ENCODE results near the gene CCDC136.

CCDC136 gene

GRCh38 chr7:128833148-128833945 is 41.6 kb downstream of the CCDC136 start:
- no peak for DNase-seq

DNA sequence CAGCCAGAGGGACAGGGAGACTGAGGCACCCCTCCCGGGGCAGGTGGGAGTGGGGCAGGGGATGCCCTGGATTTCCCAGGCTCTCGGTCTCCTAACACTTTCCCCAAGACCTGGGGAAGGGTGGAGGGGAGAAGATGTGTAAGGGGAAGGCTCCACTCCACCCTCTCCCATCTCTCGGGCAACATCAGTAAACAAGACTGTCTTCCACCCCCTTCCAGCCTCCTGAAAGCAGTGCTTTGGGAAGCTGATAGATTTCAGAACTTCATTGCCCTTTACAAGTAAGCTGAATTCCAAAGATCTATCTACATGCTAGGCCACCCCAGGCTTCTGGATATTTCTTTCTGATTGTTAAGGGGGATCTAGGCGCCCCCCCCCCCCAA is 42.2 kb downstream of the CCDC136 start:
- no peak for DNase-seq

DNA sequence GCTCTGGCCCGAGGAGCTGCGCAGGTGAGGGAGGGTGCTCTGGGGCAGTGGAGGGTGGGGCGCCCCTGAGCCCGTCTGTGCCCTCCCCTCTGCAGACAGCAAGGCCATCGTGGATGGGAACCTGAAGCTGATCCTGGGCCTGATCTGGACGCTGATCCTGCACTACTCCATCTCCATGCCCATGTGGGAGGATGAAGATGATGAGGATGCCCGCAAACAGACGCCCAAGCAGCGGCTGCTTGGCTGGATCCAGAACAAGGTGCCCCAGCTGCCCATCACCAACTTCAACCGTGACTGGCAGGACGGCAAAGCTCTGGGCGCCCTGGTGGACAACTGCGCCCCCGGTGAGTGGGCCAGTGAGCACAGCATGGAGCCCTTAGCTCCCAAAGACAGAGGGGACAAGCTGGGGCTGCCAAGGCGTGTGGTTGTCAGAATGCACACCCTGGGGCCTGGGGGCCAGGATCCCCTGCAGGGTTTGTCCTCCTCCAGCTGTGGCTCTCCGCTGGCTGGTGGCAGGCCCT is 43.5 kb downstream of the CCDC136 start:
- no peak for DNase-seq

GRCh38 chr7:128835790-128836641 is 44.2 kb downstream of the CCDC136 start:
- DNase-seq, result no peak

DNA sequence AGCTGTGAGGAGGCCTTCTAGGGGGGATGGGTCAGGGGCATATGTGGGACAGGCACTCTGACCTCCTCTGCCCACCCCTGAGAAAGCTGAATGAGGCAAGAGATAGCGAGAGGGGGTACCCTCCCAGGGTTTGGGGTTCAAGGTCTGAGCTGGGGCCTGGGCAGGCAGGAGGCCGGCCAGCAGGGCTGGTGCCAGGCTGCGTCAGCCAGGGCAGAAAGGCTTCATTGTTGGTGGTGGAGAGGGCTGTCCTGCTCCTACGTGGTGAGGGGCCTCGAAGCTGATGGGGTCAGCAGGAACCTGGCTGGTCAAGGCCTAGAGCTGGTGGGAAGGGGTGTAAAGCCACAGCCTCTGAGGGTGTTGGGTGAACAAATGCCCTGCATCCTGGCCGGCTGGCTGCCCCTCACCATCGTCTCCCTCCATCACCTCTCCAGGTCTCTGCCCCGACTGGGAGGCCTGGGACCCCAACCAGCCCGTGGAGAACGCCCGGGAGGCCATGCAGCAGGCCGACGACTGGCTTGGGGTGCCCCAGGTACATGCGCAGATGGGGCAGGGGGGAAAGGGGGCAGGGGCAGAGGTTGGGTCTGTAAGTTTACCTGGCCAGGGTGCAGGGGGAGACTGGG is 45.1 kb downstream of the CCDC136 start:
- DNase-seq, result no peak

DNA sequence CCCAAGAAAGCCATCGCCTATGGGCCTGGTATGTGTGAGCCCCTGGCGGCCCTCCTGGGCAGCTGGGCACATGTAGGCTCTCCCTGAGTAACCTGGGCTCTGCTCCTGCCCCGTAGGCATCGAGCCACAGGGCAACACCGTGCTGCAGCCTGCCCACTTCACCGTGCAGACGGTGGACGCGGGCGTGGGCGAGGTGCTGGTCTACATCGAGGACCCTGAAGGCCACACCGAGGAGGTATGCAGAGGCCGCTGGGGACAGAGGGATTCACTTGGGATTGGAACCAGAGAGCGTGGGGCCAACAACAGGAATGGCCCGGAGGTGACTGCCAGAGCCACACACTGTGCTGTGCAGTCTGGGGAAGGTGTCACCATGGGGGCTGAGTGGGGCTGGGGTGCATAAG is 45.8 kb downstream of the CCDC136 start:
- DNase-seq, result no peak

DNA sequence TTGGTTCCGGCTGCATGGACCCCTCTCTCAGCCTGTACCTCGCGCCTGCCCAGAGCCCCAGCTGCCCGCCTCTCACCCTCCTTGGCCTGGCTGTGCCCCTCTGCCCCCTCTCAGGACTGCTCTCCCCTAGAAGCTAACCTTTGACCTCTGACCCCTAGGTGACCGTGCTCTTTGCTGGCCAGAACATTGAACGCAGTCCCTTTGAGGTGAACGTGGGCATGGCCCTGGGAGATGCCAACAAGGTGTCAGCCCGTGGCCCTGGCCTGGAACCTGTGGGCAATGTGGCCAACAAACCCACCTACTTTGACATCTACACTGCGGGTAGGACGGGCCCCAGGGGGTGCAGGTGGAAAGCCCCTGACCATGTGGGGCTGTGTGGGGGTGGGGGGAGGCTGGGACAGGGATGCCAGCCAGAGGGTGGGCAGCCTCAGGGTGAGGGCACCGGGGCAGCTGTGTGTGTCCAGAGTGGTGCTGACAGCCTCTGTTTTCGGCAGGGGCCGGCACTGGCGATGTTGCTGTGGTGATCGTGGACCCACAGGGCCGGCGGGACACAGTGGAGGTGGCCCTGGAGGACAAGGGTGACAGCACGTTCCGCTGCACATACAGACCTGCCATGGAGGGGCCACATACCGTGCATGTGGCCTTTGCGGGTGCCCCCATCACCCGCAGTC is 46.5 kb downstream of the CCDC136 start:
- no peak for DNase-seq

- DNase-seq, result no peak
Observed at GRCh38 chr7:128838981-128839731, 47.4 kb downstream of the CCDC136 start.

DNA sequence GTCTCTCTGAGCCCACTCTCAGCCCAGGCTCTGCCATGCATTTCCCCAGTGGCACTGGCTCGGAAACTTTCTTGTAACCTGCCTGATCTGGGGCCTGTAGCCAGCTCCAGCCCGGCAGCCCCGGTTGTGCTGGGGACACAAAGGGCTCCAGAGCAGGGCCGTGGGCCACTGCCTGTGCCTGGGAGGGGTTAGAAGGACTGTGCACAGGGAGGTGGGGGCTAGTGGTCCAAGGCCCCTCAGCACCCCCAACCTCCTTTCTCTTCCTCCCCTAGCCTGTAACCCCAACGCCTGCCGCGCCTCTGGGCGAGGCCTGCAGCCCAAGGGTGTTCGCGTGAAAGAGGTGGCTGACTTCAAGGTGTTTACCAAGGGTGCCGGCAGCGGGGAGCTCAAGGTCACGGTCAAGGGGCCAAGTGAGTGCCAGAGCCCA is 48.0 kb downstream of the CCDC136 start:
- no peak for DNase-seq

- DNase-seq, result no peak
Observed at GRCh38 chr7:128840326-128841170, 48.8 kb downstream of the CCDC136 start.

- no peak for DNase-seq
Observed at GRCh38 chr7:128841171-128841690, 49.5 kb downstream of the CCDC136 start.

DNA sequence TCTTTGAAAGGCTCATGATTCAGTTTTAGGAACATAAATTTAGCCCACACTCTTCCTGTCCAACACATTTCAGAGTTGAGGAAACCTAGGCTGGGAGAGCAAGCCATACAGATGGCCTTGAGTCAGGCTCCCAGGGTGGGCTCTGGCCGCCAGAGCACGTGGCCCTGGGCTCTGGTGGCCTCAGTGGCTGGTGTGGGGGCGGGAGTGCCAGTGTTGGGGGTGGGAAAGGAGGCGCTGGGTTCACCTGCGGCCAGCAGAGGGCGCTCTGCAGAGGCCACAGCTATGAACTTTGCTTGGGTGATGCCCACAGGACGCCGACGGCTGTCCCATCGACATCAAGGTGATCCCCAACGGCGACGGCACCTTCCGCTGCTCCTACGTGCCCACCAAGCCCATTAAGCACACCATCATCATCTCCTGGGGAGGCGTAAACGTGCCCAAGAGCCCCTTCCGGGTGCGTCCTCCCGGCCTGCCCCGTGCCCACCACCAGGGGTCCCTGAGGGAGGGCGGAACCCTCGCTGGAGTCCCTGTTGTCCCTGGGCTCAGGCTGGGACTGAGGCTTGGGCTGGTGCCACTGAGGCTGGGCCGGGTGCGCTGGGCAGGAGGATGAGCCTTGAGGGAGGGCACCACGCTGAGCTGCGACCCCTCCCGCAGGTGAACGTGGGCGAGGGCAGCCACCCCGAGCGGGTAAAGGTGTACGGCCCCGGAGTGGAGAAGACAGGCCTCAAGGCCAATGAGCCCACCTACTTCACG is 50.3 kb downstream of the CCDC136 start:
- no peak for DNase-seq

GRCh38 chr7:128842674-128843641 is 51.2 kb downstream of the CCDC136 start:
- no peak for DNase-seq

GRCh38 chr7:128843938-128844621 is 52.3 kb downstream of the CCDC136 start:
- no peak for DNase-seq

DNA sequence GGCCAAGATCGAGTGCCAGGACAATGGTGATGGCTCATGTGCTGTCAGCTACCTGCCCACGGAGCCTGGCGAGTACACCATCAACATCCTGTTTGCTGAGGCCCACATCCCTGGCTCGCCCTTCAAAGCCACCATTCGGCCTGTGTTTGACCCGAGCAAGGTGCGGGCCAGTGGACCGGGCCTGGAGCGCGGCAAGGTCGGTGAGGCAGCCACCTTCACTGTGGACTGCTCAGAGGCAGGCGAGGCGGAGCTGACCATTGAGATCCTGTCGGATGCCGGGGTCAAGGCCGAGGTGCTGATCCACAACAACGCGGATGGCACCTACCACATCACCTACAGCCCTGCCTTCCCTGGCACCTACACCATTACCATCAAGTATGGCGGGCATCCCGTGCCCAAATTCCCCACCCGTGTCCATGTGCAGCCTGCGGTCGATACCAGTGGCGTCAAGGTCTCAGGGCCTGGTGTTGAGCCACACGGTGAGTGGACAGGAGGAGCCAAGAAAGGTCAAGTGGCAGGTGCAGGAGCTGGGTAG is 53.1 kb downstream of the CCDC136 start:
- DNase-seq, result no peak

DNA sequence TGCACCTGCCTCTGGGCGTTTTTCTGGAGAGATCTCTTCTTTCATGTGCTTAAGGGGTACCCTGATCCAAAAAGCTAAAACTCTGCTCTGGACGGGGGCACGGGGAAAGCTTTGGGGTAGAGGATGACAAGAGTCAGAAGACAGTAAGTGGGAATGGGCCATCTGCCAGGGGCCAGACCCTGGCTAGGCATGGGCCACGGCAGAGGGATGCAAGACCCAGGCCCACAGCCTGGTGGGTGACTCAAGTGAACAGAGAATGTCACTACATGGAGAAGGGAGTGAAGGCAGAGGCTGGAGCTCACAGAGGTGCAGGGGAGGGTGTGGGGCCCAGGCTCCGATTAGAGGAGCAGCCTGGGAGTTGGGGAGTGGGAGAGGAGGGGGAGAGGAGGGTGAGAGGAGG is 53.7 kb downstream of the CCDC136 start:
- DNase-seq, result no peak

GRCh38 chr7:128845987-128846386 is 54.2 kb downstream of the CCDC136 start:
- no peak for DNase-seq
